ENCODE results near the gene RASGRF1.

- no peak for TF ChIP-seq CTCF (IDR thresholded peaks at IDR 0.05)
- no peak for TF ChIP-seq POLR2A (IDR thresholded peaks at IDR 0.05)
- no peak for TF ChIP-seq POLR2AphosphoS5 (IDR thresholded peaks at IDR 0.05)
Measured at GRCh38 chr15:79089890-79090486, 592 bp downstream of the RASGRF1 start.

Measured in breast epithelium (tissue), 3 donors.